GM13977 (cell line): ENCODE results near the gene PACS2.

ENCODE experiments used
- DNase-seq: peaks from one replicate; pipeline ENCODE4 v3.0.0; 2012; ENCODE audit warnings: low spot score
- in situ Hi-C: fragments of 300-500 bp; cut with MboI; formaldehyde crosslinking; loops from one replicate; pipeline ENCODE4 v1.12.0; 2022; ENCODE audit warnings: low sequenced_read_pairs, low pct_unique_long_range_greater_than_20kb, mixed read lengths, inconsistent platforms; ENCODE audit not compliant: unreplicated experiment
- TF ChIP-seq, protein P1 (sequence below): IDR thresholded peaks from 2 replicates; pipeline ENCODE4 v1.5.1; 2012; ENCODE audit warnings: mild to moderate bottlenecking, control low read depth; ENCODE audit not compliant: insufficient read depth; ENCODE audit errors: extremely low read depth, missing control alignments

PACS2 gene

GRCh38 chr14:105348169-105348944, 33.8 kb downstream of the PACS2 start:
- no peak for DNase-seq
- in situ Hi-C loops = no loop called here

GRCh38 chr14:105348945-105349699, 34.6 kb downstream of the PACS2 start:
- in situ Hi-C loops = no loop called here
- DNase-seq = no peak
- TF ChIP-seq, protein P1, sequence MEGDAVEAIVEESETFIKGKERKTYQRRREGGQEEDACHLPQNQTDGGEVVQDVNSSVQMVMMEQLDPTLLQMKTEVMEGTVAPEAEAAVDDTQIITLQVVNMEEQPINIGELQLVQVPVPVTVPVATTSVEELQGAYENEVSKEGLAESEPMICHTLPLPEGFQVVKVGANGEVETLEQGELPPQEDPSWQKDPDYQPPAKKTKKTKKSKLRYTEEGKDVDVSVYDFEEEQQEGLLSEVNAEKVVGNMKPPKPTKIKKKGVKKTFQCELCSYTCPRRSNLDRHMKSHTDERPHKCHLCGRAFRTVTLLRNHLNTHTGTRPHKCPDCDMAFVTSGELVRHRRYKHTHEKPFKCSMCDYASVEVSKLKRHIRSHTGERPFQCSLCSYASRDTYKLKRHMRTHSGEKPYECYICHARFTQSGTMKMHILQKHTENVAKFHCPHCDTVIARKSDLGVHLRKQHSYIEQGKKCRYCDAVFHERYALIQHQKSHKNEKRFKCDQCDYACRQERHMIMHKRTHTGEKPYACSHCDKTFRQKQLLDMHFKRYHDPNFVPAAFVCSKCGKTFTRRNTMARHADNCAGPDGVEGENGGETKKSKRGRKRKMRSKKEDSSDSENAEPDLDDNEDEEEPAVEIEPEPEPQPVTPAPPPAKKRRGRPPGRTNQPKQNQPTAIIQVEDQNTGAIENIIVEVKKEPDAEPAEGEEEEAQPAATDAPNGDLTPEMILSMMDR = no peak

More at GRCh38 chr14:105348169-105348944, 33.8 kb downstream of the PACS2 start:
- TF ChIP-seq, protein P1 = no peak

GRCh38 chr14:105349992-105350391, 35.4 kb downstream of the PACS2 start:
- in situ Hi-C loops = no loop called here
- TF ChIP-seq, protein P1 = no peak
- DNase-seq = no peak

DNA sequence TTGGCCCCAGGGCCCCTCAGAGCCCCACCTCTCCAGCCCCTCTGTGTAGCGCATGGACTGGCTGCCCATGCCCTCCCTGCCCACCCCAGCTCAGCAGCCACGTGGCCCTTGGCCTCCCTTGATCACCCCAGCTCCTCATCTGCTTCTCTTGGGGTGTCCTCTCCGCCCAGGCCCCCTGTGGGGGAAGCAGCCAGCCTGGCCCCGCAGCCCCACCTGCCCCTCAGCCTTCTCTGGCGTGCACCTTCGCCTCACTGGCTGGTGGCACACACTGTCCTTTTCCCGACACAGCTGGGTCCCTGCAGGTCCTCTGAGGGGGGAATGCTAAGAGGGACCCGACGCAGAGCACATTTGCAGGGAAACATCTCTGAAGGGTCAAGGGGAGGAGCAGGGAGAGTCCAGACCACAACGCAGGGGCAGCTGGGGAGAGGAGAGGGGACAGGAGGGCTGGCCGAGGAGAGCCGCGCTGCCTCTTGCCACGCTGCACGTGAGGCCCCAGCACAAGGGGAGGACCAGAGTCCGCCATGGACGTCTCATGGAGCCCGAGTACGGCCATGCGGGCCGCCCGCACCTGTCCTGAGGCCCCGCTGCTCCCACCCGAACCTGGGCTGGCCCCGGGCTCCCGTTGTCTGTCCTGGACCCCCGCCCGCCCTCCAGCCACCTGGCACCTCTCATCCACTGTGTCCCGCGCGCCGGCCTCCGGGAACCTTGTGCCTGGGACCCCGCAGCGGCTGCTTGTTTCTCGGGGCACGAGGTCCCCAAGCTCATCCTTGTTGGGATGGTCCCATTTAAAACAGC, 36.1 kb downstream of the PACS2 start:
- in situ Hi-C loops = no loop called here
- TF ChIP-seq, protein P1 = no peak
- DNase-seq = no peak

- no peak for DNase-seq
- TF ChIP-seq, protein P1 = no peak
- in situ Hi-C loops = no loop called here
Observed at GRCh38 chr14:105351410-105351809, 36.9 kb downstream of the PACS2 start.
